PC-3 (cell line): ENCODE data around the gene KIF20A.
A peak's percentile ranks its signal among the peaks of the same experiment; 100 is the strongest.

Experiments
- CTCF ChIP-seq: fragments of 300-600 bp; sonication (generic); conservative IDR thresholded peaks from 2 replicates; pipeline ENCODE4 v1.5.1; 2017; ENCODE audit warnings: antibody characterized with exemption, low read depth, mild to moderate bottlenecking, low read length
- EZH2 ChIP-seq: fragments of 300-600 bp; sonication (generic); IDR thresholded peaks from one replicate; pipeline ENCODE4 v1.6.1; 2017; ENCODE audit warnings: antibody characterized with exemption, mild to moderate bottlenecking, low read length; ENCODE audit not compliant: unreplicated experiment
- EZH2phosphoT487 ChIP-seq: fragments of 300-600 bp; sonication (generic); IDR thresholded peaks from 2 replicates; pipeline ENCODE4 v1.6.1; 2018; ENCODE audit warnings: mild to moderate bottlenecking, antibody characterized with exemption, low read length, borderline replicate concordance

- peak; percentile 69 for TF ChIP-seq CTCF
- TF ChIP-seq EZH2 = no peak
- no peak for TF ChIP-seq EZH2phosphoT487
Measured at GRCh38 chr5:138180183-138180782, 1.4 kb downstream of the KIF20A start.
